Neural crest cell (in vitro differentiated cells): ENCODE results near the gene EDIL3. TPM values are rescaled to one million over a fixed set of nuclear protein-coding genes. Genes with fewer than 3 reads are reported as not detected.
"Not testable (repeated sequence)": the region's sequence is repeated elsewhere in the genome, so short reads cannot be mapped to it uniquely, and the experiment has no call there.

Experiments
- DNase-seq: peaks from one replicate; pipeline ENCODE4 v3.0.0; 2021; ENCODE audit warnings: low read depth, mixed read lengths, low spot score
- H3K27ac Mint-ChIP-seq: one replicate; pipeline ENCODE4 v1.8.0; 2021; ENCODE audit warnings: mild to moderate bottlenecking, mixed read lengths; ENCODE audit not compliant: unreplicated experiment
- H3K27me3 Mint-ChIP-seq: 2 replicates; pipeline ENCODE4 v1.8.0; 2021; ENCODE audit warnings: low read depth, mild to moderate bottlenecking, mixed read lengths
- H3K36me3 Mint-ChIP-seq: 2 replicates; pipeline ENCODE4 v1.8.0; 2021; ENCODE audit warnings: low read depth, mild to moderate bottlenecking, mixed read lengths
- H3K4me1 Mint-ChIP-seq: 2 replicates; pipeline ENCODE4 v1.8.0; 2021; ENCODE audit warnings: mixed read lengths
- H3K4me3 Mint-ChIP-seq: one replicate; pipeline ENCODE4 v1.8.0; 2021; ENCODE audit warnings: mild to moderate bottlenecking, mixed read lengths
- H3K9me3 Mint-ChIP-seq: 2 replicates; pipeline ENCODE4 v1.8.0; 2021; ENCODE audit warnings: mixed read lengths
- total RNA-seq: library from RNA; stranded (reverse); gene quantifications from 2 replicates; pipeline ENCODE4 v1.2.1, GENCODE V29; 2021
- TF ChIP-seq, protein P1 (sequence below): fragments of 200-600 bp; sonication (generic); conservative IDR thresholded peaks from 2 replicates; pipeline ENCODE4 v1.5.0; 2021; ENCODE audit warnings: antibody characterized with exemption, mild to moderate bottlenecking

The EDIL3 gene
- total RNA-seq, 1 donor from 2014 or later: 1.2 TPM

DNA sequence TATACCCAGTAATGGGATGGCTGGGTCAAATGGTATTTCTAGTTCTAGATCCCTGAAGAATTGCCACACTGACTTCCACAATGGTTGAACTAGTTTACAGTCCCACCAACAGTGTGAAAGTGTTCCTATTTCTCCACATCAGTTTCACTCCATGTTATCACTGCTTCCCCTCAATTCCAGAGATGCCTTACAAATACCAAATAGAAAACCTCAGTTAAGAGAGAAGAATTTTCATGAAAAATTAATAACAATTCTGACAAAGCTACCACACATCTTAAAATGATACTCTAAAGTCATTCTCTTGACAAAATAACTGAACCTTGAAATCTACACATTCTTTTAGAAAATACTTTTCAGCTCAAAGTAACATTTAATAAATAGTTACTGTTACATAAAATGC lies 74.8 kb downstream of the EDIL3 start:
- DNase-seq, H3K27ac Mint-ChIP-seq, H3K27me3 Mint-ChIP-seq, H3K36me3 Mint-ChIP-seq, H3K4me1 Mint-ChIP-seq, H3K9me3 Mint-ChIP-seq, H3K4me3 Mint-ChIP-seq: not testable (repeated sequence)

DNA sequence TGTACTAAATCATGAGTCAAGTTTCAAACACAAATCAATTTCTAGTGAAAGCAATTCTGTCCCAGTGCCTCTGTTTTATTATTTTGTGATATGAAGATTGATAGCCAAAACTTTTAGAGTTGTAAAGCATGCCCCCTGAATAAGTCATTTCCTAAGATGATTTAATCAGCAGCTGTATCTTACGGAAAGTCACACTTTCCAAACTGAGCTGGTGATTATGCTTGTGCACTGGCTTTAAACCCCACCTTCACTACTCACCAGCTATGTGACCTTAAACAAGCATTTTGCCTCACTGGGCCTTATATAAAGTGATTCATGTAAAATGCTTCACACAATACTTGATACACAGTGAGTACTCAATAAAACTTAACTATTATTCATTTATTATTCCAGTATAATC lies 78.1 kb downstream of the EDIL3 start:
- Mint-ChIP-seq H3K4me3 (no peak overlapping the region), H3K27me3 (no peaks in the 10 kb centered on the region), H3K27ac (no peak overlapping the region), H3K4me1 (no peaks in the 10 kb centered on the region), H3K36me3 (no peaks in the 10 kb centered on the region), H3K9me3 (no peaks in the 10 kb centered on the region)
- no peak for DNase-seq
- TF ChIP-seq, protein P1, sequence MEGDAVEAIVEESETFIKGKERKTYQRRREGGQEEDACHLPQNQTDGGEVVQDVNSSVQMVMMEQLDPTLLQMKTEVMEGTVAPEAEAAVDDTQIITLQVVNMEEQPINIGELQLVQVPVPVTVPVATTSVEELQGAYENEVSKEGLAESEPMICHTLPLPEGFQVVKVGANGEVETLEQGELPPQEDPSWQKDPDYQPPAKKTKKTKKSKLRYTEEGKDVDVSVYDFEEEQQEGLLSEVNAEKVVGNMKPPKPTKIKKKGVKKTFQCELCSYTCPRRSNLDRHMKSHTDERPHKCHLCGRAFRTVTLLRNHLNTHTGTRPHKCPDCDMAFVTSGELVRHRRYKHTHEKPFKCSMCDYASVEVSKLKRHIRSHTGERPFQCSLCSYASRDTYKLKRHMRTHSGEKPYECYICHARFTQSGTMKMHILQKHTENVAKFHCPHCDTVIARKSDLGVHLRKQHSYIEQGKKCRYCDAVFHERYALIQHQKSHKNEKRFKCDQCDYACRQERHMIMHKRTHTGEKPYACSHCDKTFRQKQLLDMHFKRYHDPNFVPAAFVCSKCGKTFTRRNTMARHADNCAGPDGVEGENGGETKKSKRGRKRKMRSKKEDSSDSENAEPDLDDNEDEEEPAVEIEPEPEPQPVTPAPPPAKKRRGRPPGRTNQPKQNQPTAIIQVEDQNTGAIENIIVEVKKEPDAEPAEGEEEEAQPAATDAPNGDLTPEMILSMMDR: no peak

DNA sequence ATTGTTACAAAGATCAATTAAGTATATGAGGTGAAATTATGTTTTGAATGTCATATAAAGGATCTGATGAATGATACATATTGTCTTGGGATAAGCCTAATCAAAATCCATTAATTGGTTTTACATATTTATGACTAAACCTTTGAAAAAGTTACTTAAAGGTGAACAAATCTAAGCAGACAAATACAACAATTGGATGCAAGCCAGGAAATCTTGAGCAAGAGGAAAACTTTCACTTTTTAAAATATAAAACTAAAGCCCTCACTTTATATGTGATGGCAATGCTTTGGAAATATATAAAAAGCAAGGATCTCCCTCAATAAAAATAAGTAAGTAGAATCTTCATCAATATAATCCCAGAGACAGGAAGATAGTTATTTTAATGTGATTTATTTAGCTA lies 80.1 kb downstream of the EDIL3 start:
- H3K9me3 Mint-ChIP-seq: no peaks in the 10 kb centered on the region
- DNase-seq: no peak
- H3K4me3 Mint-ChIP-seq: no peak overlapping the region
- TF ChIP-seq, protein P1: no peak
- no peaks in the 10 kb centered on the region for H3K27me3 Mint-ChIP-seq
- no peaks in the 10 kb centered on the region for H3K36me3 Mint-ChIP-seq
- no peaks in the 10 kb centered on the region for H3K4me1 Mint-ChIP-seq
- H3K27ac Mint-ChIP-seq: no peak overlapping the region

DNA sequence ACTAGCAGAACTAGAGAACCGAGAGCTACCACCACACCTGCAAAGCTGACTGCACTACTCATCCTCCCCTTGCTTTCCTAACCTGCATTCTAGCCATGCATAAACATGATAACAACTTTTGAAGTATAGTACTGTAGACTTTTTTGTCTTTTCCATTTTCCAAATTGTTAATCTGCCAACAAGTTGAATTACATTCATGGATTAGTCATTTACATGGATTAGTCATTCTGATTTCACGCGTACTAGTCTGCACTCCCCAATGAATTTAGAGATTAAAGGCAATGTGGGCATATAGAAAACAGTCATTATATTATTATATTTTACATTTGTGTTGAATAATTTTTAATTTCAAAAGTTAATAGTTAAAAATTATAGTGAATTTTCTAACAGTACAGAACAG lies 81.4 kb downstream of the EDIL3 start:
- Mint-ChIP-seq H3K27me3 (no peaks in the 10 kb centered on the region), H3K4me1 (no peaks in the 10 kb centered on the region)
- TF ChIP-seq, protein P1: no peak

DNA sequence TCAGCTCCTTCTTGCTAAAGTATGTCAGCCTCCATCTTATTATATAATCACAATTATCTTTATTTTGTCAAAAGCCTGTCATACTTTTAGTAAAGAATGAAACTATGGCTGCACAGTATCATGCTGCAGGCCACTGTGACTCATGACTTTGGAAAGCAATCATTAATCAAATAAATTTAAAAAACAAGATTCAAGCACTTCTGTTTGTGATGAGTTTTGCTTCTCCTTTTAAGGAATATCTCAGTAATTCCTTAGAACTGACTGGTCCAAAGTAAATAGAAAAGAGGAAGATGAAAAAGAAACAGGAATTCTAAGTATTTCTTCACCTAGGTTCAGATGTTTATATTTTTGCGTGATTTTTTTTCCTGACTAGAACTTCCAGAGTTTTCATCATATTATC lies 83.1 kb downstream of the EDIL3 start:
- DNase-seq: no peak
- Mint-ChIP-seq H3K9me3 (no peaks in the 10 kb centered on the region), H3K27ac (no peak overlapping the region), H3K27me3 (no peaks in the 10 kb centered on the region), H3K4me1 (no peaks in the 10 kb centered on the region), H3K4me3 (no peak overlapping the region), H3K36me3 (peaks cover 2% of the 10 kb centered on the region)
- TF ChIP-seq, protein P1: no peak

More for the DNA sequence above, 81.4 kb downstream of the EDIL3 start:
- H3K4me3 Mint-ChIP-seq: no peak overlapping the region
- no peak overlapping the region for H3K27ac Mint-ChIP-seq
- H3K36me3 Mint-ChIP-seq: no peaks in the 10 kb centered on the region
- no peak for DNase-seq
- H3K9me3 Mint-ChIP-seq: no peaks in the 10 kb centered on the region

DNA sequence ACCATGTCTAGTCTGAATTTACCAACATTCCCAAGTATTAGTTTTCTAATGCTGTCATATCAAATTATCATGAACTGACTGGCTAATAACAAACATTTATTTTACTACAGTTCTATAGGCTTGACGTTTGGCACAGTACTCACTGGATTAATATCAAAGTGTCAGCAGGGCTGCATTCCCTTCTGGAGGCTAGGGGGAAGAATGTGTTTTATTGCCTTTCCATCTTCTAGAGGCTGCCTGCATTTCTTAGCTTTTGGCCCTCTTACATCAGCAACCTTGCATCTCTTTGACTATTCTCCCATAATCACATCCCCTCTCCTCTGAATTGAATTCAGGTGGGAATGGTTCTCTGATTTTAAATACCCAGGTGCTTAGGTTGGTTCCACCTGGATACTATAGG lies 84.7 kb downstream of the EDIL3 start:
- Mint-ChIP-seq H3K27ac (no peak overlapping the region), H3K36me3 (peaks cover 2% of the 10 kb centered on the region), H3K9me3 (no peaks in the 10 kb centered on the region), H3K4me3 (no peak overlapping the region), H3K27me3 (no peaks in the 10 kb centered on the region), H3K4me1 (no peaks in the 10 kb centered on the region)
- no peak for DNase-seq
- TF ChIP-seq, protein P1: no peak
